Smooth muscle cell (in vitro differentiated cells): Measurements from ENCODE around the gene IL20RB. TPM values are rescaled to one million over a fixed set of nuclear protein-coding genes. Genes with fewer than 3 reads are reported as not detected.
"Not testable (repeated sequence)": the region's sequence is repeated elsewhere in the genome, so short reads cannot be mapped to it uniquely, and the experiment has no call there.

Experiments used
- DNase-seq: peaks from one replicate; lab custom pipeline; 2025; ENCODE audit not compliant: unreplicated experiment; lab: John Stamatoyannopoulos, UW
- H2AFZ ChIP-seq: fragments of 200-600 bp; sonication (generic); 2 replicates; pipeline ENCODE4 v1.6.0; 2016; ENCODE audit warnings: antibody characterized with exemption, low read depth, mild to moderate bottlenecking
- H3F3A ChIP-seq: fragments of 200-600 bp; sonication (generic); 2 replicates; pipeline ENCODE4 v1.6.0; 2017; ENCODE audit warnings: antibody characterized with exemption, low read depth
- H3K27ac ChIP-seq: fragments of 200-600 bp; sonication (generic); 2 replicates; pipeline ENCODE4 v1.5.1; 2016; ENCODE audit warnings: low read depth, mild to moderate bottlenecking
- H3K27me3 ChIP-seq: fragments of 200-600 bp; sonication (generic); 2 replicates; pipeline ENCODE4 v1.6.1; 2016; ENCODE audit warnings: low read depth, mild to moderate bottlenecking
- H3K36me3 ChIP-seq: fragments of 200-600 bp; sonication (generic); 2 replicates; pipeline ENCODE4 v1.5.1; 2016; ENCODE audit warnings: low read depth
- H3K4me1 ChIP-seq: fragments of 200-600 bp; sonication (generic); 2 replicates; pipeline ENCODE4 v1.5.1; 2016; ENCODE audit warnings: low read depth
- H3K4me2 ChIP-seq: fragments of 200-600 bp; sonication (generic); 2 replicates; pipeline ENCODE4 v1.6.0; 2016; ENCODE audit warnings: mild to moderate bottlenecking
- H3K4me3 ChIP-seq: fragments of 200-600 bp; sonication (generic); 2 replicates; pipeline ENCODE4 v1.5.1; 2016; ENCODE audit warnings: mild to moderate bottlenecking
- H3K79me2 ChIP-seq: fragments of 200-600 bp; sonication (generic); 2 replicates; pipeline ENCODE4 v1.6.0; 2016; ENCODE audit warnings: low read depth, mild to moderate bottlenecking
- H3K9ac ChIP-seq: fragments of 200-600 bp; sonication (generic); 2 replicates; pipeline ENCODE4 v1.6.0; 2016; ENCODE audit warnings: low read depth
- H3K9me3 ChIP-seq: fragments of 200-600 bp; sonication (generic); replicated peaks from 2 replicates; pipeline ENCODE4 v1.5.1; 2016; ENCODE audit warnings: low read depth
- H4K20me1 ChIP-seq: fragments of 200-600 bp; sonication (generic); 2 replicates; pipeline ENCODE4 v1.6.0; 2016; ENCODE audit warnings: low read depth
- WGBS: methylation state at CpG from one replicate; pipeline ENCODE4 v1.1.7; 2016; ENCODE audit warnings: low lambda C conversion rate; 5-methylcytosine and 5-hydroxymethylcytosine counted together
- polyA plus RNA-seq: library from polyadenylated mRNA; unstranded; fragments of >200 nt; fragmentation: Nextera tagmentation; extraction: Ambion mirVana; gene quantifications from 2 replicates; pipeline ENCODE4 v1.2.1, GENCODE V29; 2016
- total RNA-seq: library from RNA; depleted of rRNA; stranded (reverse); fragments of >200 nt; gene quantifications from 2 replicates; pipeline ENCODE4 v1.2.3, GENCODE V29; 2014
- TF ChIP-seq, protein P1 (sequence below): fragments of 200-600 bp; sonication (generic); IDR thresholded peaks from 2 replicates; pipeline ENCODE4 v1.5.1; 2017; ENCODE audit warnings: borderline replicate concordance, mild to moderate bottlenecking, antibody characterized with exemption; ENCODE audit not compliant: insufficient read depth, poor library complexity, severe bottlenecking

IL20RB gene
- total and polyA plus RNA-seq, 2 experiments from 2014 or later: 1.7 TPM

DNA sequence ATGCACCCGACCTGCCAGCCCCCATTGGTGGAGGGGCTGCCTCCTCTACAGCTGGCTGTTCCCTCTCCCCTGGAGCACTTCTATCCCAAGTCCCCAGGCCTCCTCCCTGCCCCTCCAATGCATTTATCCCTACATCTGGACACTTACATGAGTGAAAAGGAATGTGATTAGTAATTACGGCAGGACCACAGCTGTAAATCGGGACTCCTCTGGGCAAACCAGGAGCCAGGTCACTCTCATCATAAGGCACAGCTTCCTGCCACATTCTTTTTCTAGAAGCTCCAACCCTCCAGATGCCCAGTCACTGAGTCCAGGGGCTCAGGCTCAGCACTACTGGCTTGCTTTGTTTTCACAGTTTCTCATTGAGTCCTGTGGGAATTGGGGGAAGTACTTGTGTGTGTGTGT is 54.3 kb downstream of the IL20RB start:
- Histone ChIP-seq H4K20me1 (no peaks in the 10 kb centered on the region), H3K79me2 (no peaks in the 10 kb centered on the region), H3F3A (no peaks in the 10 kb centered on the region), H3K27me3 (no peaks in the 10 kb centered on the region), H3K4me3 (no peak overlapping the region), H3K36me3 (no peaks in the 10 kb centered on the region), H3K9me3 (no peaks in the 10 kb centered on the region), H3K9ac (no peak overlapping the region), H3K4me2 (no peak overlapping the region), H3K27ac (no peak overlapping the region), H3K4me1 (no peaks in the 10 kb centered on the region), H2AFZ (no peak overlapping the region)
- no peak for DNase-seq
- 24% methylated on average over 2 of the region's 3 CpGs for WGBS
- TF ChIP-seq, protein P1, sequence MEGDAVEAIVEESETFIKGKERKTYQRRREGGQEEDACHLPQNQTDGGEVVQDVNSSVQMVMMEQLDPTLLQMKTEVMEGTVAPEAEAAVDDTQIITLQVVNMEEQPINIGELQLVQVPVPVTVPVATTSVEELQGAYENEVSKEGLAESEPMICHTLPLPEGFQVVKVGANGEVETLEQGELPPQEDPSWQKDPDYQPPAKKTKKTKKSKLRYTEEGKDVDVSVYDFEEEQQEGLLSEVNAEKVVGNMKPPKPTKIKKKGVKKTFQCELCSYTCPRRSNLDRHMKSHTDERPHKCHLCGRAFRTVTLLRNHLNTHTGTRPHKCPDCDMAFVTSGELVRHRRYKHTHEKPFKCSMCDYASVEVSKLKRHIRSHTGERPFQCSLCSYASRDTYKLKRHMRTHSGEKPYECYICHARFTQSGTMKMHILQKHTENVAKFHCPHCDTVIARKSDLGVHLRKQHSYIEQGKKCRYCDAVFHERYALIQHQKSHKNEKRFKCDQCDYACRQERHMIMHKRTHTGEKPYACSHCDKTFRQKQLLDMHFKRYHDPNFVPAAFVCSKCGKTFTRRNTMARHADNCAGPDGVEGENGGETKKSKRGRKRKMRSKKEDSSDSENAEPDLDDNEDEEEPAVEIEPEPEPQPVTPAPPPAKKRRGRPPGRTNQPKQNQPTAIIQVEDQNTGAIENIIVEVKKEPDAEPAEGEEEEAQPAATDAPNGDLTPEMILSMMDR: no peak

DNA sequence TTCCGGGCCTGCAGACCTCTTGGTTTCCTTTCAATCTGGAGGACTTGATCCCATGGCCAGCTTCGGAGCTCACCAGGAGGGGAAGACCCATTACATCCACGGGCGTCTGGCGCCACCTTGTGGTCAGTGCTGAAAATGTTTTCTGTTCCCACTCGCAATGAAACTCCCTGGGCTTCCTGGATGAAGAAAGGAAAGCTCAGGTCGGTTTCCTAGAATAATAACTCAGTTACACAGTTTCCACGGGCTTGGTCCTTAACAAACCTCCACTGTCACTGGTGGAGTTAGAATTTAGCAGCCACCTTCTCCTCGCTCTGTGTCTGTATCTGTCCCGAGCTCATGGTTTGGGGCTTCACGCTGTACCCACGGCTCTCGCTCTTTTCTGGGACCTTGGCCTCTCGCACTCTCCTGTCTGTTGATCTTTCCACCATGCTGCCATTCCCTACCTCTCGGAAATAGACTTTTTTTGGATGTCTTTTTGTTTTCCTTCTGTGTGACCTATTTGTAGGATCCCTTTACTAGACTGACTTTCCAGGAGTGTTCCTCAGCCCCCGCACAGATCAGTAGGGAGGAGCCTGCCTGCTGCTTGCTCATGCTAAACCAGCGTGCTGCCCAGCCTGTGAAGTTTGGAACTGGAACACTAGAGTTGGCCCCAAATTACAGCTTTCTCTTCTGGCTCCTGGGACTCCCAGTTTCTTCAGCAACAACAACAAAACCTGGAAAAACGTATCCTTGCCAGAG is 56.3 kb downstream of the IL20RB start:
- H3K9ac ChIP-seq: no peak overlapping the region

DNA sequence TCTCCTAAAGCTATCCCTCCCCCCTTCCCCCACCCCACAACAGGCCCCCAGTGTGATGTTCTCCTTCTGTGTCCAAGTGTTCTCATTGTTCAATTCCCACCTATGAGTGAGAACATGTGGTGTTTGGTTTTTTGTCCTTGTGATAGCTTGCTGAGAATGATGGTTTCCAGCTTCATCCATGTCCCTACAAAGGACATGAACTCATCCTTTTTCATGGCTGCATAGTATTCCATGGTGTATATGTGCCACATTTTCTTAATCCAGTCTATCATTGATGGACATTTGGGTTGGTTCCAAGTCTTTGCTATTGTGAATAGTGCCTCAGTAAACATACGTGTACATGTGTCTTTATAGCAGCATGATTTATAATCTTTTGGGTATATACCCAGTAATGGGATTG is 59.5 kb downstream of the IL20RB start:
- not testable (repeated sequence) for H4K20me1 ChIP-seq, H2AFZ ChIP-seq, H3K27me3 ChIP-seq, H3K4me3 ChIP-seq, H3F3A ChIP-seq, H3K9ac ChIP-seq, DNase-seq, H3K36me3 ChIP-seq, H3K4me2 ChIP-seq, H3K9me3 ChIP-seq, H3K27ac ChIP-seq, H3K4me1 ChIP-seq, H3K79me2 ChIP-seq
- WGBS: 87% methylated on average over 1 of the region's 1 CpG

More for the DNA sequence above, 56.3 kb downstream of the IL20RB start:
- TF ChIP-seq, protein P1: peak; percentile 94
- Histone ChIP-seq H2AFZ (peak overlapping the region; percentile 35), H3K4me1 (no peaks in the 10 kb centered on the region), H3K27ac (no peak overlapping the region), H3K4me3 (peak overlapping the region; percentile 43), H3K27me3 (no peaks in the 10 kb centered on the region), H3K4me2 (peak overlapping the region; percentile 79), H3F3A (no peaks in the 10 kb centered on the region), H3K79me2 (no peaks in the 10 kb centered on the region), H4K20me1 (no peaks in the 10 kb centered on the region), H3K36me3 (no peaks in the 10 kb centered on the region), H3K9me3 (no peaks in the 10 kb centered on the region)
- 32% methylated on average over 18 of the region's 18 CpGs for WGBS
- peak; percentile 63 for DNase-seq

DNA sequence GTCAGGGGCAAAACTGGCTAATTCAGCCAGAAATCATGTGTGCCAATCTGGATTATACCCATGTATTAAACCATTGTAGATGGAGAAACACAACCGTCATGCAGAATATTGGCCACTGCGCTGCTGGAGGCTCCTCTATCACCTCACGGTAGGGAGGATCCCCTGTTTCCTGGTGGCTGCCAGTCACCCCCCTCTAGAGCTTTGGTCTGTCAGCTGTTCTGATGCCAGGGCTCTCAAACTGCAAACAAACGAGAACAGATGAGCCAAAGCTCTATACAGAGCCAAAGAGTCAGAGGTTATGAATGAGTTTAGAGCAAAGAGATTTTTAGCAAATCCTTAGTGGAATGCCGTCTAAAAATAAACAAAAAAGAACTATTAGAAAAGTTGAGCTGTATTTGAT is 62.5 kb downstream of the IL20RB start:
- WGBS: 74% methylated on average over 5 of the region's 5 CpGs
- no peaks in the 10 kb centered on the region for H3K27me3 ChIP-seq

More for the DNA sequence above, 62.5 kb downstream of the IL20RB start:
- DNase-seq: no peak
- no peak overlapping the region for H3K4me2 ChIP-seq
- H3F3A ChIP-seq: no peaks in the 10 kb centered on the region
- TF ChIP-seq, protein P1: no peak
- no peaks in the 10 kb centered on the region for H3K9me3 ChIP-seq
- no peaks in the 10 kb centered on the region for H3K79me2 ChIP-seq
- no peaks in the 10 kb centered on the region for H4K20me1 ChIP-seq
- no peak overlapping the region for H3K27ac ChIP-seq
- no peak overlapping the region for H2AFZ ChIP-seq
- no peak overlapping the region for H3K4me3 ChIP-seq
- no peak overlapping the region for H3K9ac ChIP-seq
- H3K36me3 ChIP-seq: no peaks in the 10 kb centered on the region
- H3K4me1 ChIP-seq: no peaks in the 10 kb centered on the region
